Measurements from ENCODE around the gene CFAP221.
A peak's percentile ranks its signal among the peaks of the same experiment; 100 is the strongest.
"Not testable (repeated sequence)": the region's sequence is repeated elsewhere in the genome, so short reads cannot be mapped to it uniquely, and the experiment has no call there.

The CFAP221 gene

DNA sequence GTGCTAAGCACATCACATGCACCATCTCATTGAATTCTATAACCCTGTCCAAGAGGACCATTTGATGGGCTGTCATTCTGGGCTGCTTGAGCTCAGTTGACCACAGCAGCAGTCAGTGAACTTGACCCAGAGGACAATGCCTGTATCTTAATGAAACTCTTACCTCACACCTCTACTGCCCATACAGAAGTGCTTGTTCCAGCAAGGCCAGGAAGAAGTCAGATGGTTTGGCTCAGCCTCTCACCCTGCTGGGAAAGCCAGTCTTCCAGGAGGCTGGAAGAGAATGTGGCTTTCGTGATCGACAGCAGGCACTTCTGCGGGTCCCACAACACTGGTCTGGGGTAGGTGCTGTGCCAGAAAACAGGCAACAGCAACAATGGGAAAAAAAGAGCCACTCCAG is 47.3 kb downstream of the CFAP221 start:
- no peak for DNase-seq

GRCh38 chr2:119592436-119592835 is 48.2 kb downstream of the CFAP221 start:
- no peak for DNase-seq

DNA sequence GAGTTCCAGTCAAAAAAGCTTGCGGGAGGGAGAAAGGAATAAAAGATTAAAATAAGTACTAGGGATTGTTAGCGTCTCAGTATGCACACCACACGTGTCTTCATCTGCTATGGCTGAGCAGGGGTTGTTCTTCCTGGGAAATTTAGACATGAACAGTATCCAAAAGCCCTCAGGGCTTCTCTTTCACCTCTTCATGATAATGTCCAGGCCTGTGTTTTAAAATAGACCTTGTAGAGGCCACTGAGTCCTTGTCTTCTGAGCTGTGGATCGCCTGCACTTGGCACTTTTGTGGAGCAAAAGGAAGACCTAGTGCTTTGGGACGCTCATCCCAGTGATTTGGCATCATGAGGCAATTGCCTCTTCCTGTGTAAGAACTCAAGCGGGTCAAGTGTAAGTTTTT is 52.4 kb downstream of the CFAP221 start:
- no peak for DNase-seq

- no peak for DNase-seq
Observed at GRCh38 chr2:119598596-119599263, 54.5 kb downstream of the CFAP221 start.

- no peak for DNase-seq
Observed at GRCh38 chr2:119599384-119599783, 55.1 kb downstream of the CFAP221 start.

- no peak for DNase-seq
Observed at GRCh38 chr2:119605096-119605495, 60.8 kb downstream of the CFAP221 start.

DNA sequence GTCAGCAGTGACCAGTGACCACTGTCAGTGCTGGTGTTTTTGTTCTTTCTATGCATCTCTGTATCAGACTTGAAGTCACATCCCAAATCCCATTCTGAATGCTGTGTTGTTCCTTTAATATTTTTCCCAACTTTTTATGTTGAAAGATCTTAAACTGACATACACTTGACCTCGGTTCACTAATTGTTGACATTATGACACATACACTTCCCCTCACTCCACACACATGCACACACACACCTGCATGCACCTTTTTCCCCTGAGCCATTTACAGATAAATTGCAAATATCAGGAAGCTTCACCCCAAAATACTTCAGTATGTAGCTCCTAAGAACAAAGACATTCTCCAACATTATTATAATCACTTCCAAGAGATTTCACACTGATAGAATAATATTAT is 62.4 kb downstream of the CFAP221 start:
- DNase-seq: no peak

- no peak for DNase-seq
Observed at GRCh38 chr2:119608553-119608952, 64.3 kb downstream of the CFAP221 start.

GRCh38 chr2:119609337-119609736 is 65.1 kb downstream of the CFAP221 start:
- DNase-seq: no peak

DNA sequence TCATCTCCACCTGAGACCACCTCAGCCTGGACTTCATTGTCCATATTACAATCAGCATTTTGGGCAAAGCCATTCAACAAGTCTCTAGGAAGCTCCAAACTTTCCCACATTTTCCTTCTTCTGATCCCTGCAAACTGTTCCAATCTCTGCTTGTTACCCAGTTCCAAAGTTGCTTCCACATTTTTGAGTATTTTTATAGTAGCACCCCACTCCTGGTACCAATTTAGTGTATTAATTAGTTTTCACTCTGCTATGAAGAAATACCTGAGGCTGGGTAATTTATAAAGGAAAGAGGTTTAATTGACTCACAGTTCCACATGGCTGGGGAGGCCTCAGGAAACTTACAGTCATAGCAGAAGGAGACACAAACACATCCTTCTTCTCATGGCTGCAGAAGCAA is 69.9 kb downstream of the CFAP221 start:
- not testable (repeated sequence) for DNase-seq

DNA sequence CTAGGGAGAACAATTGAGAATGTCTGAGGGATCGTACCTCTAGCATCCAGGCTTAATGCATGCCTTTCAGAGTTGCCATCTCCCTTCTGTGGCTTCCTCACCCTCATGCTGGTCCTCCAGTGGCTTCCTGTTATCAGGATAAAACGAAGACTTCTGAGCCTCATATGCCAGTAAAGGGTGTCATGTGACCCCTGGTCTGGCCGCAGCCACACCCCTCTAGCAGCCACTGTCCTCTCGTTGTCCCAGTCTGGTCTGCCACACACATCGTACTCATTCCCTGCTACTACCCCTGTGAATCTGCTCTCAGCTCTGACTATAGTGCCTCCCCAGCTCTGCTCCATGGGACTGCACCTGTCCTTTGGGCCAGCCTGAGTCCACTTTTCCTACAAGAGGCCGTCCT is 72.2 kb downstream of the CFAP221 start:
- DNase-seq: no peak

DNA sequence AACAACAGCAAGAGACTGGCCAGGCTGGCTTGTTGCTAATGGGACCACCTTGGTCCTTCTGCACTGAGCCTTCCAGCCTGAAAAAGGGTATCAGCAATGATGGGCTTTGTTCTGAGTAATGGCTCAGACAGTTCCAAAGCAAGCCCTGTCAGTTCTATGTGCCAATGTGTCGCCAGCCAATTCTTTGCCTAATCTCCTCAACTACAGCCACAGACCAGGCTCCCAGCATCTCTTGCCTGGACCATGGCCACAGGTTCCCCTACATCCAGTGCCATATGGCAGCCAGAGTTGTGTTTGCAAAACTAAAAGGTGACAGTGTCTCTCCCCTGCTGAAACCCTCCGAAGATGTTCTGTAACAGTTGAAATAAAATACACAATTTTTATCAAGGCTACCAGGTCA is 73.2 kb downstream of the CFAP221 start:
- no peak for DNase-seq

DNA sequence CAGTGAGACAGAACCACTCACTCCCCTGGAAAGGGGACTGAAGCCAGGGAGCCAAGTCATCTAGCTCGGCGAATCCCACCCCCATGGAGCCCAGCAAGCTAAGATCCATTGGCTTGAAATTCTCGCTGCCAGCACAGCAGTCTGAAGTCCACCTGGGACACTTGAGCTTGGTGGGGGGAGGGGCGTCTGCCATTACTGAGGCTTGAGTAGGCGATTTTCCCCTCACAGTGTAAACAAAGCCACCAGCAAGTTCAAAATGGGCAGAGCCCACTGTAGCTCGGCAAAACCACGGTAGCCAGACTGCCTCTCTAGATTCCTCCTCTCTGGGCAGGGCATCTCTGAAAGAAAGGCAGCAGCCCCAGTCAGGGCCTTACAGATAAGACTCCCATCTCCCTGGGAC is 74.5 kb downstream of the CFAP221 start:
- not testable (repeated sequence) for DNase-seq

DNA sequence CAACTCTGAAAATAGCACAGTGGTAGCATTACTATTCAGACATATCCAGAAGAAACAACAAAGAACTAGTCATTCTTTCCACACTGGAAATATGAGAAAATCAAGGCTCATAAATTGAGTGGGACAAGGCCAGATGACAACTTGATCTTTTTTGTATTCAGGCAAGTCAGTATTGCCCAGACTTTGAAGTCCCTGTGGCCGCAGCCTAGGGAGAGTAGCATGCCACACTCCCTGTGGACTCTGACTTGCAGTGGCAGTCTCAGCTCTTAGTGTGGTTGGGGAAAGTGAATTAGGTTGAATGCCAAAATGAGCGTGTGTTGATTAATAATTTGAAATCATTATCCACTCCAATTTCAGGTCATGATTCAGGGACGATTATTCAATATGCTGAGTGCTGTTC is 81.0 kb downstream of the CFAP221 start:
- DNase-seq: no peak

- DNase-seq: no peak
Observed at GRCh38 chr2:119629323-119629825, 85.1 kb downstream of the CFAP221 start.

- no peak for DNase-seq
Observed at GRCh38 chr2:119630121-119630520, 85.9 kb downstream of the CFAP221 start.

DNA sequence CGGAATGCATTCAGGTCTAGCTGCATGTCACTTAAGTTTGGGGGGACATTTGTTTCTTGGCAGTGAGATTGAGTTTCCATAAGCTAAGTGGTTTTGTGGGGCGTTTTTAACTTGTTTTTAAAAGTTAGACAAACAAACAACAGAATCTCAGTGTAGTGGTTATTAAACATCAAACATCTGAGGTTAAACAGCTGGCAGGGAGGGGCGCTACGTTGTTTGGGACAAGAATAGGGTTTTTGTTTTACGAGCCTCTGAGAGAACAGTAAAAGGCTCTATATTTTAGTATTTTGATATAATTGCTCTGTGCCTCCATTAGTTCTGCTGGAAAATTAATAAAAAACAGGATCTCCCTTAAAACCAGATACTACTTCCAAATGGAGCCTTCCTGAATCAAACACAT is 93.1 kb downstream of the CFAP221 start:
- no peak for DNase-seq

DNA sequence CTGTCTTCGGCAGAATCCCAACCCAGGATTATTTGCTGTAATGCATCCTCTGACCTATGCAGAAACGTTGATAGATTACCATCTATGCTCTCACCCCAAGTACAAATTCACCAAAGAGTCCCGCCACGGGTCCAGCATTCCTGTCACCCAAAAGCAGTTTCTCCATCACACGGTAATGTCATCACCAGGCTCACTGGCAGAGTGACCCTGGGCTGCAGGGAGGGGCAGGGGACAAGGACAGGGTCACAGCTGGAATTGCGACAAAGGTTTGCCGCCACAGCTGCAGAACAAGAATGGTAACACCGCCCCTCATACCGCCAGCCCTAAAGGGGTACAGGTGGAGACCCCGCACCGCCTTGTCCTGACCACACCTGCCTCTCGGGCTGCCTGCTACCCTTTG is 94.0 kb downstream of the CFAP221 start:
- DNase-seq: no peak

DNA sequence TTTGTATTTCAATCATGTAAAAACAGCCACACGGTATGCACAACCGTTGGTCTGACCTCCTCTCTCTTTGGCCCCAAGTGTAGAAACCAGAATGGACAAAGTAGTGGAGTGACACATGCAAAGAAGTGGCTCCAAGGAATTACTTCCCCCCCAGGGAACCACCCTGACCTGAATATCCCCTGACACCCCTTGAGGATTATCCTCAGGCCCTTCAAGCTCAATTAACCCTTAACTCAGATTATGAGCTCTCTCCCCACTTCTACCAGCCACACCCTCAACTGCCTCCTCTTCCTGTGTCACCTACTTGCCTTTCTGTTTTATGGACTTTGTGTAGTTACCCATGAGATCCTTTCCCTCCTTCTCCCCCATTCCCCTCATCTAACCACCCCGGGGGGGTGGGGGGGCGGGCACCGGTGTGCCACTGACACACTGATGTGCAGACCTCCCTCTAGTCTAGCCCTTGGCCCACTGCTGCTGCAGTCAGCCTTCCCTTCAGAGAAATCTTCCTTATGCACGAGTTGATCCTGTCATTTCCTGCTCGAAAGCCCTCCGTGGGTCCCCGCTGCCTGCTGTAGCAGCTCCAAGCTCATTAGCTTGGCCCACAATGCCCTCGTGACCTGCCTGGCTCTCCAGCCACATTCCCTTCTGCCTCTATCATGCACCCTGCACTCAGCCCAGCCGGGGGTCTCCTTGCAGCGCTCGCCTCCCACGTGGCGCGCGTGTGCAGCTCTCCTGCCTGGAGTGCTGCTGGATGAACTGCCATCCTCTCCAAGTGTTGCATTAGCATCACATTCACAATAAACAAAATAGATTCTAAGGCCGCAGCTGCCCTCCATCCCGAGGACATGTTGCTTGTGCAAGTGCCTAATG is 94.7 kb downstream of the CFAP221 start:
- DNase-seq: no peak

GRCh38 chr2:119641562-119642258 is 97.5 kb downstream of the CFAP221 start:
- DNase-seq: peak; percentile 68 to 70

- DNase-seq: no peak
Observed at GRCh38 chr2:119644186-119644585, 99.9 kb downstream of the CFAP221 start.

DNA sequence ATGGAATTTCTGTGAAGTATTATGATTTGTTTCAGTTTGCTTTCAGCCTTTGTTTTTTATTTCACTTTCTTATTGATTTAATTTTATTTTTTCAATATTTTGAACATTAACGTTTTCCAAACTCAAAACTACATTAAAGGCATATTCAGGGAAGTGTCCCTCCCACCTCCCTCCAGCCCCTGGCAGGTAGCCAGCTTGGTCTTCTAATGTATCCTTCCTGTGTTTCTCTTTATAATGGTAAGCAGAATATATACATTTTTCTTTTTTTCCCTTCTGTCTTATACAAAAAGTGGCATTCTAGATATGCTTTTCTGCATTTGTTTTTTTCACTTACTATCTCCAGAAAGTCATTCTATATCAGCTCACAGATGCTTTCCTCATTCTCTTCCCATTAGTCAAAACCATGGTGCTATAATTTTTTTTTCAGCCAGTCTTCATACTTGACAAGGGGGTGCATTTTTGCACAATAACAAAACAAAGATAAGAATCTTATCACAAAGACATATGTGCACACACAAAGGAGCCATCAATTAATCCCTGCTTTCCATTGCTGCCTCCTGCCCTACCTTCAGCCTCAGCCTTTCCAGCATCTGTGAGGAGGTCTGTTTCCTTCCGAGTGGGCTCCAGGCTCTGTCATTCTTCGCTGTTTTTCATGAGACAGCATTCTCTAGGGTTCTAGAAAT is 101.1 kb downstream of the CFAP221 start:
- DNase-seq: no peak

- DNase-seq: no peak
Observed at GRCh38 chr2:119646149-119646548, 101.9 kb downstream of the CFAP221 start.

All from stimulated activated CD4-positive, alpha-beta T cell treated with anti-CD3 and anti-CD28 coated beads, Interleukin-4, amount 100 ng/mL, for 4 hours (primary cell).